Measurements from ENCODE around the gene ELN.
"Not testable (repeated sequence)": the region's sequence is repeated elsewhere in the genome, so short reads cannot be mapped to it uniquely, and the experiment has no call there.

Gene ELN

DNA sequence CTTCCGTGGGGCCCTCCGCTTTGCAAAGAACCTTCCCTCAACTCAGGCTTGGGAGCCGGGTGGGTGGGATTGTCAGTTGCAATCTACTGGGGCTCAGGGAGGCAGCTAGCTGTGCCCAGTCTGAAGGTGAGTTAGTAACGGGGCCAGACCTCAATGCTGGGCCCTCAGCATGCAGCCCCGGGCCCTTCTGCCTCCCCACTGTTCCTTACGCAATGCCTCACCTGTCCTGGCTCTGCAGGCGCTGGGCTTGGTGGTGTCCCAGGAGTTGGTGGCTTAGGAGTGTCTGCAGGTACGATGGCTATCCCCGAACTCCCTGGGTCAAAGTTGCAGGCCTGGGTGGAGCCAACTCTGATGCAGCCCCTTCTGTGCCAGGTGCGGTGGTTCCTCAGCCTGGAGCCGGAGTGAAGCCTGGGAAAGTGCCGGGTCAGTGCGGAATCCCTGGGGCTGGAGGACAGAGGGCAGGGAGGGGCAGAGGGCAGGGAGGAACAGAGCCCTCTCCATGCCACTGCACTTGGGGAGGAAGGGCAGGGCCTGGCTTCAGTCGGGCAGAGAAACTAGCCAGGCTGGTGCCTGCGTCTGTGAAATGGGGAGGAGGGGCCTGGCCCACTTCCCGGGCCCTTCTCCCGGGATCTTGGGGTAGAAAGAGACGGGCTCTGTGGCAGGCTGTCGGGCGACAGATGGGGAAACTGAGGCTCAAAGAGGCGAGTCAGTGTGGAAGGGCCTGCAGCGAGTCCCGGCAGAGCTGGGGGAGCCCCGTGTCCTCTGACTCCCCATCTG is 15.0 kb downstream of the ELN start:
- H3K4me3 ChIP-seq (ENCODE audit: low read length): peak overlapping the region; percentile 20
- TF ChIP-seq, protein P1, sequence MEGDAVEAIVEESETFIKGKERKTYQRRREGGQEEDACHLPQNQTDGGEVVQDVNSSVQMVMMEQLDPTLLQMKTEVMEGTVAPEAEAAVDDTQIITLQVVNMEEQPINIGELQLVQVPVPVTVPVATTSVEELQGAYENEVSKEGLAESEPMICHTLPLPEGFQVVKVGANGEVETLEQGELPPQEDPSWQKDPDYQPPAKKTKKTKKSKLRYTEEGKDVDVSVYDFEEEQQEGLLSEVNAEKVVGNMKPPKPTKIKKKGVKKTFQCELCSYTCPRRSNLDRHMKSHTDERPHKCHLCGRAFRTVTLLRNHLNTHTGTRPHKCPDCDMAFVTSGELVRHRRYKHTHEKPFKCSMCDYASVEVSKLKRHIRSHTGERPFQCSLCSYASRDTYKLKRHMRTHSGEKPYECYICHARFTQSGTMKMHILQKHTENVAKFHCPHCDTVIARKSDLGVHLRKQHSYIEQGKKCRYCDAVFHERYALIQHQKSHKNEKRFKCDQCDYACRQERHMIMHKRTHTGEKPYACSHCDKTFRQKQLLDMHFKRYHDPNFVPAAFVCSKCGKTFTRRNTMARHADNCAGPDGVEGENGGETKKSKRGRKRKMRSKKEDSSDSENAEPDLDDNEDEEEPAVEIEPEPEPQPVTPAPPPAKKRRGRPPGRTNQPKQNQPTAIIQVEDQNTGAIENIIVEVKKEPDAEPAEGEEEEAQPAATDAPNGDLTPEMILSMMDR (conservative IDR thresholded peaks at IDR 0.05; ENCODE audit: low read depth, low read length): no peak
- DNase-seq (ENCODE audit: low read depth): no peak

DNA sequence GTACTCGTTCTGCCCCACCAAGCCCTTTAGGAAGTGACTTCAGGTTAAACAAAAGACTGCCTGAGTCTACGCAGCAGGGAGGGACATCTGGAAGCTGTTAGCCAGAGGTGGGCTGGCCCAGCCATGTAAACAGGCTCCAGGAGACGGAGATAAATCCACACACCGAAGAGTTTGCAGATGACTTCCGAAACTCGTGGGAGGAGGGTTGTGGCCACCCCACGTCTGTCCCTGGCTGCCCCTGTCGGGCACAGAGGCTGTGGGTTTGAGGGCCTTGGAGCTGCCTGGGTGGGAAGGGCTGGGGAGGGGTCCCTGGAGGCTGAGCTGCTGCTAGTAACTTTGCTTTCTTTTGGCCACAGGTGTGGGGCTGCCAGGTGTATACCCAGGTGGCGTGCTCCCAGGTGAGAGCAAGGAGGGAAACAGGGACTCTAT is 15.6 kb downstream of the ELN start:
- peak overlapping the region; percentile 50 for H3K4me3 ChIP-seq (ENCODE audit: low read length)
- DNase-seq (ENCODE audit: low read depth): no peak
- TF ChIP-seq, protein P1 (conservative IDR thresholded peaks at IDR 0.05; ENCODE audit: low read depth, low read length): no peak

DNA sequence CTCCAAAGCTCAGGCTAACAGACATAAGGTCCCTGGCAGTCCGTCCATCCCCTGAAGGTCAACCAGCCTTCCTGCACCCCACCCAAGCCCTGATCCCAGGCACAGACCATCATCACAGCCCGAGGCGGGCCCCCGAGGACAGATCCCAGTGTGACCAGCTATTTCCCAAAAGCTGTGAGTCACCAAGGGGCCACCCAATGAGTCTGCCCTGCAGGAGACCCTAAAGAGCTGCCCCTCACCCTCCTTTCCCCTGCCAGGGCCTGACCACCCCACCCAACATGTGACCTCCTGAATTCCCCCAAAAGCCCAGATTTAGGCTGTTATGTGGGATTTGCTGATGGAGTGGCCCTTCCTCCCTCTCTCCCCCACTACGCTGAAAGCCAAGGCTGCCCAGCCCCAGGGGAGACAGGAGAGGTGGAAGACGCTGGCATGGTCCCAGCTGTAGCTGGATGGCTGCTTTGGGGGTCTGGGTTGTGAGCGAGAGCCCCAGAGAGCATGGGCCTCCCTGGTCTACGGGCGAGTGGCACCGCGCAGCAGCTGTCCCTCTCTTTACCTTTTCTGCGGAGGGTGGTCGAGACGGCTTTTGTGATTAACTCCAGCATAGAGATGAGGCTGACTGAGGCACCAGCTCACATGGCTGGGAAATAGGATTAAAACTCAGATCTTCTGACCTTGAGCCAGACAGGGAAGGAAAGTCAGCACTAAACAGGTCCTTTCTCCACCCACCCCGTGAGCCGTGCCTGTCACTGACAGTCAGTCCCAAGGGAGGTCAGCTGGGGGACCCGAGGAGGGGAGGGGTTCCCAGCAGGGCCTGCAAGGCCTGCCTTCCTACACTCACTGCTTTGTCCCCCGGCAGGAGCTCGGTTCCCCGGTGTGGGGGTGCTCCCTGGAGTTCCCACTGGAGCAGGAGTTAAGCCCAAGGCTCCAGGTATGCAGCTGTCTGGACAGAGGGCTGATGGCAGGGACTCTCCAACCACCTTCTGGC is 16.7 kb downstream of the ELN start:
- H3K4me3 ChIP-seq (ENCODE audit: low read length): peak overlapping the region; percentile 50
- peak; percentile 98 for DNase-seq (ENCODE audit: low read depth)
- TF ChIP-seq, protein P1 (conservative IDR thresholded peaks at IDR 0.05; ENCODE audit: low read depth, low read length): no peak

DNA sequence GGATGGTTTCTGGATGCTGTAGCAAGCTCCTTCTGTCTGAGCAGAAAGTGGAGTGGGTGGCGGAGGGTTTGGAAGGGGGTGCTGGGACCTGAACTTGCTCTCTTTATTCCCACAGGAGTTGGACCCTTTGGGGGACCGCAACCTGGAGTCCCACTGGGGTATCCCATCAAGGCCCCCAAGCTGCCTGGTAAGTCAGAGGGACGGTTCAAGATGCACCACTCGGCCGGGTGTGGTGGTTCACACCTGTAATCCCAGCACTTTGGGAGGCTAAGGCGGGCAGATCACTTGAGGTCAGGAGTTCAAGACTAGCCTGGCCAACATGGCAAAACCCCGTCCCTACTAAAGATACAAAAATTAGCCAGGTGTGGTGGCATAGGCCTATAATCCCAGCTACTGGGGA is 18.6 kb downstream of the ELN start:
- DNase-seq (ENCODE audit: low read depth); H3K4me3 ChIP-seq (ENCODE audit: low read length): not testable (repeated sequence)

DNA sequence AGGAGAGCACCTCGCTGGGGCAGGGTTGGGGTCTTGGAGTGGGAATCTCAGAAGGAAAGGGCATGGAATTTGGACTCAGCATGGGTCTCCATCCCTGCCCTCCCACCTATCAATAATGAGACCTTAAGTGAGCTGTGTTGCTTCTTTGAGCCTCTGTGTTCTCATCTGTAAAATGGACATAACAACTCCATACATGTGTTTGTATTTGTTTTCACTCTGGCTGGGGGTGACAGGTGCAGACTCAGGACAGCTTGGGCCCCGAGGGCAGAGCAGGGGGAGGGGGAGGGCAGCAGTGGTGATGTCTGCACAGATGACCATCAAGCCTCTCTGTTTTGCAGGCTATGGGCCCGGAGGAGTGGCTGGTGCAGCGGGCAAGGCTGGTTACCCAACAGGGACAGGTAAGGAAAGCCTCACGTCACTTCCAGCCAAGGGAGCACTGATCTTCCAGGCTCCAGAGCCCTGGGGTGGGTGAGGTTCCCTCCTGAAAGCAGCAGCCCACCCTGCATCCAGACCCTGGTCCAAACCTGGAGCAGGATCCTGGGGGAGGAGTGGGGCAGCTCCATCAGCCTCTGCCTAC is 19.9 kb downstream of the ELN start:
- H3K4me3 ChIP-seq (ENCODE audit: low read length): no peak overlapping the region
- no peak for DNase-seq (ENCODE audit: low read depth)
- TF ChIP-seq, protein P1 (conservative IDR thresholded peaks at IDR 0.05; ENCODE audit: low read depth, low read length): no peak

DNA sequence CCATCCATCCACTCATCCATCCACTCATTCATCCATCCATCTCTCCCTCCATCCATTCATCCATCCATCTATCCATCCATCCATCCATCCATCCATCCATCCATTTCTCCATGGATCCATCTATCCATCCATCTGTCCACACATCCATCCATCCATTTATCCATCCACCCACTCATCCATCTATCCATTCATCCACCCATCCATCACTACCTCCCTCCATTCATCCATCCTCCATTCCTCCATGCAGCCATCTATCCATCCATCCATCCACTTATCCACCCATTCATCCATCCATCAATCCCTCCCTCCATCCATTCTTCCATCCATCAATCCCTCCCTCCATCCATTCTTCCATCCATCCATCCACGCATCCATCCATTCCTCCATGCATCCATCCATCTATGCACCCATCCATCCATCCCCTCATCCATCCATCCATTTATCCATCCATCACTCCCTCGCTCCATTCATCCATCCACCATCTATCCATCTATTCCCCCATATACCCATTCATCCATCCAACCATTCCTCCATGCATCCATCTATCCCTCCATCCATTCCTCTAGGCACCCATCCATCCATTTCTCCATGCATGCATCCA is 21.1 kb downstream of the ELN start:
- TF ChIP-seq, protein P1 (conservative IDR thresholded peaks at IDR 0.05; ENCODE audit: low read depth, low read length): no peak
- H3K4me3 ChIP-seq (ENCODE audit: low read length): no peak overlapping the region
- DNase-seq (ENCODE audit: low read depth): no peak
